Ovary (tissue), 3 donors: ENCODE measurements around the gene DUT.

ENCODE experiments used
- CTCF ChIP-seq, 3 donors: fragments of 450-650 bp in 2 of 3; fragments of 200-600 bp in 1 of 3; IDR thresholded peaks; one replicate each; pipeline versions ENCODE4 v1.5.1 to v1.8.0; 2016 to 2022; ENCODE audit warnings: antibody characterized with exemption in 3 of 3, mild to moderate bottlenecking in 1 of 3
- POLR2A ChIP-seq: fragments of 450-650 bp; IDR thresholded peaks from one replicate; pipeline ENCODE4 v1.6.1; 2017; ENCODE audit warnings: antibody characterized with exemption, mild to moderate bottlenecking, moderate library complexity
- donor health status: DM: no; HTN: no; CAD: no.

- TF ChIP-seq CTCF (IDR thresholded peaks at IDR 0.05) (no peak), POLR2A (no peak)
Observed at GRCh38 chr15:48392356-48392755, 61.1 kb downstream of the DUT start.
